GM21526 (cell line): ENCODE measurements around the gene ANKRD30B.
"Not testable (repeated sequence)": the region's sequence is repeated elsewhere in the genome, so short reads cannot be mapped to it uniquely, and the experiment has no call there.

Source experiments
- ATAC-seq: cut with Tn5 transposase; IDR thresholded peaks from one replicate; pipeline ENCODE4 v1.9.1; 2021; ENCODE audit warnings: moderate library complexity; ENCODE audit not compliant: unreplicated experiment, low FRiP score

The ANKRD30B gene

DNA sequence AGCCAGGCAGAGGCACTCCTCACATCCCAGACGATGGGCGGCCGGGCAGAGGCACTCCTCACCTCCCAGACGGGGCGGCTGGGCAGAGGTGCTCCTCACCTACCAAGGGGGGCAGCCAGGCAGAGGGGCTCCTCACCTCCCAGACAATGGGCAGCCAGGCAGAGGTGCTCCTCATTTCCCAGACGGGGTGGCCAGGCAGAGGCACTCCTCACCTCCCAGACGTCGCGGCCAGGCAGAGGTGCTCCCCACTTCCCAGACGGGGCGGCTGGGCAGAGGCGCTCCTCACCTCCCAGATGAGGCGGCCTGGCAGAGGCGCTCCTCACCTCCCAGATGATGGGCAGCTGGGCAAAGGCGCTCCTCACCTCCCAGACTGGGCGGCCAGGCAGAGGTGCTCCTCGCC lies 107.7 kb downstream of the ANKRD30B start:
- ATAC-seq = not testable (repeated sequence)

DNA sequence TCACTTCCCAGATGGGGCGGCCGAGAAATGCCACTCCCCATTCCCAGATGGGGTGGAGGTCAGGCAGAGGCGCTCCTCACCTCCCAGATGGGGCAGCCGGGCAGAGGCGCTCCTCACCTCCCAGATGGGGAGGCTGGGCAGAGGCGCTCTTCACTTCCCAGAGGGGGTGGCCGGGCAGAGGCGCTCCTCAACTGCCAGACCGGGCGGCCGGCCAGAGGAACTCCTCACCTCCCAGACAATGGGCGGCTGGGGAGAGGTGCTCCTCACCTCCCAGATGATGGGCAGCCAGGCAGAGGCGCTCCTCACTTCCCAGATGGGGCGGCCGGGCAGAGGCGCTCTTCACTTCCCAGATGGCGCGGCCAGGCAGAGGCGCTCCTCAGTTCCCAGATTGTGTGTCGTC lies 108.3 kb downstream of the ANKRD30B start:
- ATAC-seq = not testable (repeated sequence)

DNA sequence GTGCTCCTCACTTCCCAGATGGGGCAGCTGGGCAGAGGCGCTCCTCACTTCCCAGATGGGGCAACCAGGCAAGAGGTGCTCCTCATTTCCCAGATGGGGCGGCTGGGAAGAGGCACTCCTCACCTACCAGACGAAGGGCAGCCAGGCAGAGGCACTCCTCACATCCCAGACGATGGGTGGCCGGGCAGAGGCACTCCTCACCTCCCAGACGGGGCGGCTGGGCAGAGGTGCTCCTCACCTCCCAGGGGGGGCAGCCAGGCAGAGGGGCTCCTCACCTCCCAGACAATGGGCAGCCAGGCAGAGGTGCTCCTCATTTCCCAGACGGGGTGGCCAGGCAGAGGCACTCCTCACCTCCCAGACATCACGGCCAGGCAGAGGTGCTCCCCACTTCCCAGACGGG lies 110.5 kb downstream of the ANKRD30B start:
- not testable (repeated sequence) for ATAC-seq

DNA sequence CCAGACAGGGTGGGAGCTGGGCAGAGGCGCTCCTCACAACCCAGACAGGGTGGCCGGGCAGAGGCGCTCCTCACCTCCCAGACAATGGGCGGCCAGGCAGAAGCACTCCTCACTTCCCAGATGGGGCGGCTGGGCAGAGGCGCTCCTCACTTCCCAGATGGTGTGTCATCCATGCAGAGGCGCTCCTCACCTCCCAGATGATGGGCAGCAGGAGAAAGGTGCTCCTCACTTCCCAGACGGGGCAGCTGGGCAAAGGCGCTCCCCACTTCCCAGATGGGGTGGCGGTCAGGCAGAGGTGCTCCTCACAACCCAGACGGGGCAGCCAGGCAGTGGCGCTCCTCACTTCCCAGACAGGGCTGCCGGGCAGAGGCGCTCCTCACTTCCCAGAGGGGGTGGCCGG lies 112.0 kb downstream of the ANKRD30B start:
- not testable (repeated sequence) for ATAC-seq

DNA sequence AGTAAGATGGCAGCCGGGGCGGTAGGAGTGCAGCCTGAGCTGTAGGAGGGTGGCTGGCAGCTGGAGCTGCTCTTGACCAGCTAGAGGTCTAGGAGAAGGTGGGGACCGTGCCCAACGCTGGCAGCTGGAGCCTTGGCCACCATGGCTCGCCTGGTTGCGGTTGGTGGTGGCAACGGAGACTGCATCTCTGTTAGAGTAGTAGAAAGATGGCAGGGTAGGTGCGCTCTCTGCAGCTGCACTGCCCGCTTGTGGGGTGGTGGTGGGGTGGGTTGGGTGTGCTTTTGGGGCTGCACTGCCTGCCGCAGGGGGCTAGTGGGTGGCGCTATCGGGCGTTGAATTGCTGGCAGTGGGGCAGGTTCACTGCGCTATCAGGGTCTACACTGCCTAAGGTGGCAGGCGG lies 118.5 kb downstream of the ANKRD30B start:
- ATAC-seq = not testable (repeated sequence)

DNA sequence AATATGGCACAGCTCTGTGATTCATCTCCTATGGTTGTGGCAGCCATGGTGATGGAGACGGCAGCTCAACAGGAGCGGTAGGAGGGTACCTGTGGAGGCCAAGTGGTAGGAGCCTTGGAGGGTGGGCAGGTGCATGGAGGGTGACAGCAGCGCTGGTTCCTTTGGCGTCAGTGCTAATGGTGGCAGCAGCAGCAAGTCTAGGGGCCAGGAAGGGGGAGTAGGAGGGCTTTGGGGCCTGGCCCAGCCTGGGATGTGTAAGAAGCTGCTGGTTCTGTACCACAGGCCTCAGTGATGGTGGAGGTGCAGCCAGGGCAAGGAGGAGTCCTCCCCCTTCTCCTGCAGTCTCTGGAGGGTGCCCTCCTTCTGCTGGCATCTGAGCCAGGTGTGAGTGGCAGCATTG lies 120.0 kb downstream of the ANKRD30B start:
- ATAC-seq = not testable (repeated sequence)

DNA sequence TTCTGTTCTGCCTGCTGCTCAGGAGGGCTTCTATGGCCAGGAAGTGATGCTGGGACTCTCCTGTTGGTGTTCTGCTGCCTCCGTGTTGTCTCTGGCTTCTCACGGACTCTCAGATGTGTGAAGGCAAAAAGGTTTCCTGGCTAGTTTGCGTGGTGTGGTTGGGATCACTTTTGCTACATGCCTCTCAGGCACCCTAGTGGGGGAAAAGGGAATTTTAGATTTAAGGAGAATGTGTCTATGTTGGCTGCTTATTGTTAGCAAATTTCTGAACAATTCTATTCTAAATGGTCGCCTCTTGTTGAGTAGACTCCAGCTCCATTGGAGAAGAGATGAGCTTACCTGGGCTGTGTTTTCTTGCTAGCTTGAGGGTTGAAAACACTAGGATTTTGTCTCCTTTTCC lies 120.9 kb downstream of the ANKRD30B start:
- not testable (repeated sequence) for ATAC-seq

DNA sequence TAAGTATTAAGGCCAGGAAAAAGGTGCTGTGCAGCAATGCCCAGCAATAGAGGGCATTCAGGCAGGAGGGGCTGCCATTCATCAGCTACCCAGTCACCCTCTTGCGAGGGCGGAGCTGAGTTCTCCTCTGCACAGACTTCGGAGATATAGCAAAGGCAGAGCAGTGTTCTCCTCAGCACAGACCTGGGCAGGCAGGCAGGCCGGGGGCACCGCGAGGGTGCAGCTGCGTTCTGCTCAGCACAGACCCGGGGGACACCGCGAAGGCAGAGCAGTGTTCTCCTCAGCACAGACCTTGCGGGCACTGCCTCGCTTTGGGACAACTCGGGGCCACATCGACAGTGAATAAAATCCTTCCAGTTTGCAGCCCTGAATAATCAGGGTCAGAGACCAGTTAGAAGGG lies 130.9 kb downstream of the ANKRD30B start:
- not testable (repeated sequence) for ATAC-seq

GRCh38 chr18:14900435-14900834 lies 152.5 kb downstream of the ANKRD30B start:
- ATAC-seq = no peak
